Measurements from ENCODE around the gene LEFTY1. TPM values are rescaled to one million over a fixed set of nuclear protein-coding genes. Genes with fewer than 3 reads are reported as not detected.

LEFTY1 gene
- total and polyA plus RNA-seq, 9 of the 15 experiments (the other 6 are each of a cell fraction or from before 2014, with no cell fraction given): 0.07 to 0.24 (median 0.17) TPM; not detected in 5

GRCh38 chr1:225878282-225878681 is 10.7 kb downstream of the LEFTY1 start:
- POLR2A ChIA-PET: interaction anchor here (0.6 to 2.2 kb wide), 4 partner anchors 11 to 121 kb away, joined by 3 to 9 read pairs (median 4); partner anchors contain the start of genes LEFTY1 and SDE2
- no peak overlapping the region for H3K4me3 ChIP-seq
- intact Hi-C loops (cut with micrococcal nuclease) (no loop called here), in situ Hi-C loops (cut with MboI) (loop anchor here (5.0 kb wide), 1 partner anchor 79 kb away; no protein-coding TSS in a partner anchor)
- peaks cover 48% of the 10 kb centered on the region for H3K79me2 ChIP-seq (ENCODE audit: control insufficient read depth, insufficient read depth, low read length)
- H3K36me3 ChIP-seq (ENCODE audit: control insufficient read depth, insufficient read depth, low read length): peaks cover 67% of the 10 kb centered on the region
- peaks cover 17% of the 10 kb centered on the region; the same call in 1 of the 2 replicates for H4K20me1 ChIP-seq (replicated peaks; ENCODE audit: control insufficient read depth, insufficient read depth, low read length)
- FAIRE-seq (no peak), ATAC-seq (no peak), DNase-seq (ENCODE audit: extremely low read depth in 1 of 4, low spot score in 3 of 4) (no peak)
- CTCF ChIA-PET (ENCODE audit: low intra/inter-chr PET ratio): no interaction called here
- H3K4me2 ChIP-seq (ENCODE audit: insufficient read depth, low read length): no peak overlapping the region
- no peak overlapping the region for H3K27ac ChIP-seq (ENCODE audit: extremely low read depth, low read depth, low read length)
- peaks cover 23 to 43% of the 10 kb centered on the region in 2 experiments; a peak in 4 of 5 replicates for H3K4me1 ChIP-seq (replicated peaks in 1 of 2; ENCODE audit: control insufficient read depth in 2 of 2, insufficient read depth in 2 of 2, low read length in 2 of 2)
- no peak for TF ChIP-seq ZNF24 (IDR thresholded peaks at IDR 0.05)
- TF ChIP-seq BCLAF1 (IDR thresholded peaks at IDR 0.05; ENCODE audit: borderline replicate concordance in 1 of 2, control insufficient read depth in 1 of 2, low read depth in 2 of 2, low read length in 1 of 2): no peak
- no peak for TF ChIP-seq NFIC (IDR thresholded peaks at IDR 0.05)
- TF ChIP-seq ZNF212 (CRISPR knock-in tag; IDR thresholded peaks at IDR 0.05): no peak
- no peak for TF ChIP-seq JUN (IDR thresholded peaks at IDR 0.05; ENCODE audit: borderline replicate concordance, low read depth, low read length)
- TF ChIP-seq JUN (CRISPR knock-in tag; IDR thresholded peaks at IDR 0.05; ENCODE audit: borderline replicate concordance): no peak
- TF ChIP-seq HINFP (tag; conservative IDR thresholded peaks at IDR 0.05; ENCODE audit: low read depth): no peak
- TF ChIP-seq ATF7 (IDR thresholded peaks at IDR 0.05): no peak
- no peak for TF ChIP-seq ELF1 (tag; IDR thresholded peaks at IDR 0.05)
- no peak for TF ChIP-seq MYBL2 (IDR thresholded peaks at IDR 0.05; ENCODE audit: low read depth)
- TF ChIP-seq MYBL2 (CRISPR knock-in tag; IDR thresholded peaks at IDR 0.05; ENCODE audit: borderline replicate concordance): no peak
- no peak for TF ChIP-seq USF2 (CRISPR knock-in tag; IDR thresholded peaks at IDR 0.05)
- TF ChIP-seq EP300 (IDR thresholded peaks at IDR 0.05; ENCODE audit: low read length): no peak
- no peak for TF ChIP-seq BRD9 (IDR thresholded peaks at IDR 0.05; ENCODE audit: low read depth, partially characterized antibody)
- TF ChIP-seq BMI1 (IDR thresholded peaks at IDR 0.05; ENCODE audit: low read length): no peak
- no peak for TF ChIP-seq TEAD4 (IDR thresholded peaks at IDR 0.05; ENCODE audit: low read length)
- no peak for TF ChIP-seq TEAD4 (CRISPR knock-in tag; IDR thresholded peaks at IDR 0.05; ENCODE audit: borderline replicate concordance)
- no peak for TF ChIP-seq ZNF253 (CRISPR knock-in tag; conservative IDR thresholded peaks at IDR 0.05)
- H3K27me3 ChIP-seq (ENCODE audit: control insufficient read depth in 2 of 2, insufficient read depth in 2 of 2, low read length in 2 of 2): no peaks in the 10 kb centered on the region
- peaks cover 6% of the 10 kb centered on the region for H3K9me1 ChIP-seq (ENCODE audit: control insufficient read depth, insufficient read depth, low read length)
- 82% methylated on average over 4 of the region's 4 CpGs for WGBS (ENCODE audit: insufficient coverage, low coverage, missing lambda C conversion rate)
- H3K9ac ChIP-seq (ENCODE audit: insufficient read depth in 1 of 2, low read depth in 2 of 2, low read length in 2 of 2): 0 out of 4 replicates have a peak overlapping the region, but pooled peaks of 1 of the 2 experiments have one; percentile 17
- H3K9me3 ChIP-seq (replicated peaks; ENCODE audit: control insufficient read depth, insufficient read depth, low read depth, low read length): no peaks in the 10 kb centered on the region
- no TSS peak for BruUV-seq (replicated peaks)
- no peak overlapping the region for H2AFZ ChIP-seq (ENCODE audit: low read depth, low read length)

All from K562 (cell line).